Breast epithelium (tissue), 3 donors: ENCODE data around the gene PIP4K2B.

Source experiments
- POLR2AphosphoS5 ChIP-seq, 3 donors: sonication (generic); formaldehyde crosslinking; IDR thresholded peaks; one replicate each; pipeline ENCODE4 v1.6.1; 2017; ENCODE audit warnings: antibody characterized with exemption in 3 of 3
- TF ChIP-seq, protein P1 (sequence below), 3 donors: fragments of 450-650 bp; IDR thresholded peaks; one replicate each; pipeline ENCODE4 v1.5.1; 2016 to 2017; ENCODE audit warnings: antibody characterized with exemption in 3 of 3, mild to moderate bottlenecking in 3 of 3, moderate library complexity in 3 of 3

GRCh38 chr17:38752308-38753070, 46.9 kb downstream of the PIP4K2B start, which contains the start of gene PSMB3:
- TF ChIP-seq, protein P1, sequence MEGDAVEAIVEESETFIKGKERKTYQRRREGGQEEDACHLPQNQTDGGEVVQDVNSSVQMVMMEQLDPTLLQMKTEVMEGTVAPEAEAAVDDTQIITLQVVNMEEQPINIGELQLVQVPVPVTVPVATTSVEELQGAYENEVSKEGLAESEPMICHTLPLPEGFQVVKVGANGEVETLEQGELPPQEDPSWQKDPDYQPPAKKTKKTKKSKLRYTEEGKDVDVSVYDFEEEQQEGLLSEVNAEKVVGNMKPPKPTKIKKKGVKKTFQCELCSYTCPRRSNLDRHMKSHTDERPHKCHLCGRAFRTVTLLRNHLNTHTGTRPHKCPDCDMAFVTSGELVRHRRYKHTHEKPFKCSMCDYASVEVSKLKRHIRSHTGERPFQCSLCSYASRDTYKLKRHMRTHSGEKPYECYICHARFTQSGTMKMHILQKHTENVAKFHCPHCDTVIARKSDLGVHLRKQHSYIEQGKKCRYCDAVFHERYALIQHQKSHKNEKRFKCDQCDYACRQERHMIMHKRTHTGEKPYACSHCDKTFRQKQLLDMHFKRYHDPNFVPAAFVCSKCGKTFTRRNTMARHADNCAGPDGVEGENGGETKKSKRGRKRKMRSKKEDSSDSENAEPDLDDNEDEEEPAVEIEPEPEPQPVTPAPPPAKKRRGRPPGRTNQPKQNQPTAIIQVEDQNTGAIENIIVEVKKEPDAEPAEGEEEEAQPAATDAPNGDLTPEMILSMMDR (IDR thresholded peaks at IDR 0.05): peak in 1 of 3 donors; percentile 7
- peak; percentile 50 to 80 (median 62) for TF ChIP-seq POLR2AphosphoS5 (IDR thresholded peaks at IDR 0.05)
